Lower lobe of right lung (tissue), 2 donors: ENCODE measurements around the gene EPB41L1. TPM values are rescaled to one million over a fixed set of nuclear protein-coding genes. Genes with fewer than 3 reads are reported as not detected.
A peak's percentile ranks its signal among the peaks of the same experiment; 100 is the strongest.

Experiments used
- ATAC-seq, 2 donors: fragments of 200-7000 bp; cut with Tn5 transposase; one replicate each; pipeline ENCODE4 v1.9.1; 2020 to 2022; ENCODE audit warnings: mild to moderate bottlenecking in 2 of 2, moderate library complexity in 2 of 2
- DNase-seq: peaks from one replicate; pipeline ENCODE4 v3.0.0-alpha.2; 2020
- H3K27ac ChIP-seq: fragments of 200-600 bp; one replicate; pipeline ENCODE4 v1.8.0; 2022
- H3K27me3 ChIP-seq: fragments of 200-600 bp; one replicate; pipeline ENCODE4 v1.8.0; 2022; ENCODE audit warnings: low read depth
- H3K36me3 ChIP-seq: fragments of 200-600 bp; one replicate; pipeline ENCODE4 v1.8.0; 2022; ENCODE audit warnings: mild to moderate bottlenecking
- H3K4me1 ChIP-seq: fragments of 200-600 bp; one replicate; pipeline ENCODE4 v1.8.0; 2022
- H3K4me3 ChIP-seq: fragments of 200-600 bp; one replicate; pipeline ENCODE4 v1.8.0; 2022; ENCODE audit warnings: mild to moderate bottlenecking
- H3K9me3 ChIP-seq: fragments of 200-600 bp; one replicate; pipeline ENCODE4 v1.8.0; 2022
- intact Hi-C: fragments of 100-400 bp; cut with DNase I; formaldehyde crosslinking; loops from one replicate; pipeline ENCODE4 v1.11.0; 2022
- total RNA-seq: library from RNA; stranded (reverse); fragmentation: NEBNext Ultra II Directional; extraction: Animal tissue kit (Norgen Biotek cat#: 25700); gene quantifications from one replicate; pipeline ENCODE4 v1.2.1, GENCODE V29; 2021
- TF ChIP-seq, protein P1 (sequence below): fragments of 200-600 bp; IDR thresholded peaks from one replicate; pipeline ENCODE4 v1.8.0; 2022; ENCODE audit warnings: antibody characterized with exemption, mild to moderate bottlenecking
- donor health status: DM: no; HTN: yes; CAD: no; lungs with severe emphysema.

The EPB41L1 gene
- total RNA-seq, 1 donor from 2014 or later: 68.9 TPM

DNA sequence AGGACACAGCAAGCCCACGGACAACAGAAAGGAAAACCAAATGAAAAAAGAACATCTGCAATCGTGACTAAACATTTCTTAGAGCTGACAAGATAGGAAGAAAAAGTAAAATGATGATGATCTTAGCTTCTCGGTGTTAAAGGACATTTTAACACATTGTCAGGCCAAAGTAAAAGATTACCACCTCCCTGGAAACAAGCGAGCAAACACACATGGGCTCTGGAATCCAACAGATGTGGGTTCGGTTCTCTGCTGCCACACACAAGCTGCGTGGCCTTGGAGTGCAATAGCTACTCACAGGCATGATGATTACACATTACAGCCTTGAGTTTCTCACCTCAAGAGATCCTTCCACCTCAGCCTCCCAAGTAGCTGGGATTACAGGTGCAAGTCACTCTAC, 74.2 kb downstream of the EPB41L1 start:
- no peaks in the 10 kb centered on the region for H3K27me3 ChIP-seq
- H3K36me3 ChIP-seq: peaks cover 34% of the 10 kb centered on the region
- ATAC-seq: no peak
- intact Hi-C loops: no loop called here
- no peaks in the 10 kb centered on the region for H3K4me1 ChIP-seq
- H3K27ac ChIP-seq: no peak overlapping the region
- no peaks in the 10 kb centered on the region for H3K9me3 ChIP-seq
- H3K4me3 ChIP-seq: no peak overlapping the region
- DNase-seq: no peak
- TF ChIP-seq, protein P1, sequence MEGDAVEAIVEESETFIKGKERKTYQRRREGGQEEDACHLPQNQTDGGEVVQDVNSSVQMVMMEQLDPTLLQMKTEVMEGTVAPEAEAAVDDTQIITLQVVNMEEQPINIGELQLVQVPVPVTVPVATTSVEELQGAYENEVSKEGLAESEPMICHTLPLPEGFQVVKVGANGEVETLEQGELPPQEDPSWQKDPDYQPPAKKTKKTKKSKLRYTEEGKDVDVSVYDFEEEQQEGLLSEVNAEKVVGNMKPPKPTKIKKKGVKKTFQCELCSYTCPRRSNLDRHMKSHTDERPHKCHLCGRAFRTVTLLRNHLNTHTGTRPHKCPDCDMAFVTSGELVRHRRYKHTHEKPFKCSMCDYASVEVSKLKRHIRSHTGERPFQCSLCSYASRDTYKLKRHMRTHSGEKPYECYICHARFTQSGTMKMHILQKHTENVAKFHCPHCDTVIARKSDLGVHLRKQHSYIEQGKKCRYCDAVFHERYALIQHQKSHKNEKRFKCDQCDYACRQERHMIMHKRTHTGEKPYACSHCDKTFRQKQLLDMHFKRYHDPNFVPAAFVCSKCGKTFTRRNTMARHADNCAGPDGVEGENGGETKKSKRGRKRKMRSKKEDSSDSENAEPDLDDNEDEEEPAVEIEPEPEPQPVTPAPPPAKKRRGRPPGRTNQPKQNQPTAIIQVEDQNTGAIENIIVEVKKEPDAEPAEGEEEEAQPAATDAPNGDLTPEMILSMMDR: no peak

DNA sequence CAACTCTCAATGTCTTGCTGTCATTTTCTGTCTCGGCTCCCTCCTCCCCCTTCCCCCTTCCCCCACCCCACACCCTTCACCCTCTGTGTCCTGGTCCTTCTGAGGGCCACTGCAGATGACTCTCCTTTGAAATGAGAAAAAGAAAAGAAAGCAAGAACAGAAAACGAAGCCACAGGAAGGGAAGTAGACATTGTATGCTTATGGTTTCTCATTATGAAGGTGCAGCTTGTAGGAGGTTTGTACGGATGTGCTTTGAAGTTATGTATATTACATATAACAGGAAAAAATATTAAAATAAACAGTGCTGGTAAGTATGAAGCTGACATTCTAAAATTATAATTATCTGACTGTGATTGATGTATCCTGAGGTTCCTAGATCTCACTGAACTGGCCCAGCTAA, 75.5 kb downstream of the EPB41L1 start:
- Histone ChIP-seq H3K4me3 (no peak overlapping the region), H3K27me3 (no peaks in the 10 kb centered on the region), H3K27ac (no peak overlapping the region), H3K4me1 (no peaks in the 10 kb centered on the region), H3K9me3 (no peaks in the 10 kb centered on the region), H3K36me3 (peaks cover 31% of the 10 kb centered on the region)
- intact Hi-C loops: no loop called here
- no peak for DNase-seq
- no peak for ATAC-seq
- TF ChIP-seq, protein P1: no peak

DNA sequence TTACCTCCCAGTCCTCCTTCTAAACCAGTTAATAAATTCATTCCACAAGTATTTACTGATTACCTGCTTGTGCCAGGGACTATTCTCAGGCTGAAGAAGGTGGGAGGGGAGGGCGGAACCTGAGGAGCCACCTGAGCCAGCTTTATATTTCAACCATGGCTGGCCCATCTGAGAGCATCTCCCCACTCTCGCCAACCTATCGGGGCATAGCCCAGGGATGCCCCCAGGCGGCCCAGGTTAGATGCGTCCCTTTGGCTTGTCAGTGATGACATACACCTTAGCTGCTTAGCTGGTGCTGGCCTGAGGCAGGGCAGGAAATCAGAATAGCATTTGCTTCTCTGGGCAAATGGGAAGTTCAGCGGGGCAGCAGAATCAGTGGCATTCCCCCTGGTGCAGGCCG, 76.8 kb downstream of the EPB41L1 start:
- no peaks in the 10 kb centered on the region for H3K4me1 ChIP-seq
- DNase-seq (no peak), ATAC-seq (no peak)
- H3K9me3 ChIP-seq: no peaks in the 10 kb centered on the region
- intact Hi-C loops: no loop called here
- peaks cover 18% of the 10 kb centered on the region for H3K36me3 ChIP-seq
- H3K27me3 ChIP-seq: no peaks in the 10 kb centered on the region
- H3K4me3 ChIP-seq: no peak overlapping the region
- no peak overlapping the region for H3K27ac ChIP-seq
- TF ChIP-seq, protein P1: no peak

DNA sequence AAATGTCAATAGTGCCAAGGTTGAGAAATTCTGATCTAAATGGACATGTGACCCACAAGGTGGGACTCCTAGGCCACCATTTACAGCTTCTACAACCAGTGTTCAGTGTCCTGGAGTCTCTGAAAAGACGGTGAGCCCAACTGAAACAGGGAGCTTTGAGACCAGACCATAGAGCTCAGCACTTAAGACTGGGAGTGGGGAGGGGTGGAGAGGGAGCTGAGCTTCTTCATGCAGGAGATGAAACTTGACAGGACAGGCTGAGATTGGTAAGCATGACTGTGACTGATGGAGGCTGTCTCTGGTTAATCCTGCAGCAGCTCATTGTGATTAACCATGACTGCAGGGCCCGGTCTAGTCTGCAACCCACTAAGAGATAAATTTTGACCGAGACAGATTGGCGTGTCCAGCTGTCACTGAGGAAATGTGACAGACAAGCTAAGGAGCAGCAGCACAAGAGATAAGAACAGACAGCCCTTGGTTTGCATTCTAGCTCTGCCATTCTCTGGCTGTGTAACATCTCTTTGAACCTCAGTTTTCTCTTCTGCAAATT, 80.3 kb downstream of the EPB41L1 start:
- H3K9me3 ChIP-seq: no peaks in the 10 kb centered on the region
- H3K27me3 ChIP-seq: no peaks in the 10 kb centered on the region
- ATAC-seq: no peak
- no peak for DNase-seq
- H3K27ac ChIP-seq: no peak overlapping the region
- TF ChIP-seq, protein P1: no peak
- intact Hi-C loops: no loop called here
- no peak overlapping the region for H3K4me3 ChIP-seq
- peaks cover 23% of the 10 kb centered on the region for H3K4me1 ChIP-seq
- peaks cover 7% of the 10 kb centered on the region for H3K36me3 ChIP-seq

DNA sequence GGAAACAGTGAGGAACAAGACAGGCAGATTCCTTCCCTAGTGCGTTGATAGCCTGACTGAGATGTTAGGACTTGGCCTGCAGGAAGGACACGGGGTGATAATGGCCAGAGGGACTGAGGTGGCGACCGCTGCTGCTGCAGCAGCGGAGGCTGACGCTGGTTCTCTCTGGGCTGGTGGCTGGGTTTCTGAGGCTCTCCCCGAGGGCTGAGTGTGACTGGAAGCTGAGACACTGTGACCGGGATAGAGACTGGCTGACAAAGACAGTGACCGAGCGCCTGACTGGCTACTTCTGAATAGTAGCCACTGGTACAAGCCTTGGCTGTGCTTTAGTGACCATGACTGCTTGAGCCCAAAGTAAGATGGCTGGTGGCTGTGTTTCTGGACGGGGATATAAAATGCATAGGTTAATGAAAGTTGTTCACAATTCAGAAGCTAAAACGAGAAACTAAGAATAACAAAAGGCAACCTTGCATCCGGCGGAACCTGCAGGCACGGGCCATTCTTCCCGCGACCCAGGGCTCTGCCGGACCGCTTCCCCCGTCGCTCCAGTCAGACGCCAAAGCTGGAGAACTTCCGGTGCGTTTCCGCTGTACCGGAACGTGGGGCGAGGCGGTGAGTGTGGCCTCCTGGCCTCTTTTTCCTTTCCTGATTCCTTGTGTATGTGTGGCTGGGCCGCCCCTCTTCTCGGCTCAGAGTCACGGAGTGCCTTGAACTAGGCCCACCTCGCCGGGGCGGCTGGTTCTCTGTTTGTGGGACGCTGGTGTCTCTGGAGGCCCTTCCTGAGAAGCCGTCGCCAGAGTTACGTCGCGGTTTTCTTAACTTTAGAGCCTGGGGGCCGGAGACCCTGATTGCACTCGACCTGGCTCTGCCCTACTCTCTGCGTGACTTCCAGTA, 81.6 kb downstream of the EPB41L1 start, which contains the start of gene AAR2:
Gene AAR2 (plus strand): TSS at position 587 of the 894 bp plus-strand sequence. CDS start 3,391 bp downstream, outside the sequence.
- DNase-seq (peak; percentile 85), ATAC-seq (peak; percentile 96 to 97)
- Histone ChIP-seq H3K4me3 (peak within 1 kb of the TSS; percentile 89), H3K27ac (peak within 1 kb of the TSS; percentile 87), H3K9me3 (no peaks in the 10 kb centered on the region), H3K36me3 (peaks cover 20% of the 10 kb centered on the region), H3K27me3 (no peaks in the 10 kb centered on the region), H3K4me1 (peaks cover 23% of the 10 kb centered on the region)
- intact Hi-C loops: no loop called here
- TF ChIP-seq, protein P1: no peak
